Aorta (tissue), 5 donors: ENCODE results near the gene CCDC85A. TPM values are rescaled to one million over a fixed set of nuclear protein-coding genes. Genes with fewer than 3 reads are reported as not detected.

ENCODE experiments used
- ATAC-seq: fragments of 200-7000 bp; cut with Tn5 transposase; one replicate; pipeline ENCODE4 v1.9.1; 2022; ENCODE audit warnings: moderate library complexity; ENCODE audit not compliant: low FRiP score
- DNase-seq, 2 donors: peaks; one replicate each; pipeline ENCODE4 v3.0.0-alpha.2; 2020
- H3K27ac ChIP-seq, 2 donors: one replicate each; pipeline ENCODE4 v1.5.1; 2013; ENCODE audit warnings: low read length in 2 of 2, mild to moderate bottlenecking in 2 of 2, moderate library complexity in 2 of 2, control low read depth in 1 of 2, inconsistent platforms in 1 of 2, low read depth in 1 of 2
- H3K27me3 ChIP-seq, 2 donors: one replicate each; pipeline ENCODE4 v1.6.1; 2013; ENCODE audit warnings: control low read depth in 1 of 2, low read length in 1 of 2, mild to moderate bottlenecking in 1 of 2, moderate library complexity in 1 of 2; ENCODE audit not compliant: insufficient read depth in 2 of 2, control insufficient read depth in 1 of 2
- H3K36me3 ChIP-seq, 2 donors: one replicate each; pipeline ENCODE4 v1.6.1; 2013; ENCODE audit warnings: control low read depth in 1 of 2, low read length in 1 of 2, mild to moderate bottlenecking in 1 of 2; ENCODE audit not compliant: insufficient read depth in 2 of 2, control insufficient read depth in 1 of 2
- H3K4me1 ChIP-seq, 2 donors: one replicate each; pipeline ENCODE4 v1.6.1; 2013; ENCODE audit warnings: low read length in 2 of 2, control low read depth in 1 of 2, mild to moderate bottlenecking in 1 of 2, moderate library complexity in 1 of 2; ENCODE audit not compliant: insufficient read depth in 2 of 2, control insufficient read depth in 1 of 2
- H3K4me3 ChIP-seq, 2 donors: one replicate each; pipeline ENCODE4 v1.5.1; 2013; ENCODE audit warnings: low read length in 2 of 2, control low read depth in 1 of 2, mild to moderate bottlenecking in 1 of 2
- H3K9me3 ChIP-seq: one replicate; pipeline ENCODE4 v1.6.1; 2013; ENCODE audit warnings: mild to moderate bottlenecking, low read length; ENCODE audit not compliant: control insufficient read depth
- WGBS, 2 donors: extraction: QIAGEN DNeasy Blood & Tissue Kit; methylation state at CpG; one replicate each; pipeline ENCODE4 v1.1.7; 2013; 5-methylcytosine and 5-hydroxymethylcytosine counted together
- intact Hi-C, 2 donors: fragments of 100-400 bp; cut with DNase I; formaldehyde crosslinking; loops; one replicate each; pipeline versions ENCODE4 v1.14.2 to v1.15.0; 2022
- polyA plus RNA-seq, 2 donors: library from polyadenylated mRNA; stranded (reverse); fragments of 200-250 nt; gene quantifications; one replicate each; pipeline ENCODE4 v1.2.3, GENCODE V29; 2013
- total RNA-seq, 2 donors: library from RNA; stranded (reverse); fragmentation: NEBNext Ultra II Directional; extraction: Animal tissue kit (Norgen Biotek cat#: 25700); gene quantifications; one replicate each; pipeline ENCODE4 v1.2.1, GENCODE V29; 2021
- donor health status: healthy with polysubstance abuse.
- donor health status: Bipolar disorder and iron deficiency.
- donor health status: DM: no; HTN: no; CAD: no.
- donor health status: DM: no; HTN: no; CAD: no.
- donor health status: DM: yes; HTN: yes; CAD: no.

The CCDC85A gene
- total and polyA plus RNA-seq, 4 donors, result 0.28 to 5.6 (median 2.7) TPM; not detected in 1

DNA sequence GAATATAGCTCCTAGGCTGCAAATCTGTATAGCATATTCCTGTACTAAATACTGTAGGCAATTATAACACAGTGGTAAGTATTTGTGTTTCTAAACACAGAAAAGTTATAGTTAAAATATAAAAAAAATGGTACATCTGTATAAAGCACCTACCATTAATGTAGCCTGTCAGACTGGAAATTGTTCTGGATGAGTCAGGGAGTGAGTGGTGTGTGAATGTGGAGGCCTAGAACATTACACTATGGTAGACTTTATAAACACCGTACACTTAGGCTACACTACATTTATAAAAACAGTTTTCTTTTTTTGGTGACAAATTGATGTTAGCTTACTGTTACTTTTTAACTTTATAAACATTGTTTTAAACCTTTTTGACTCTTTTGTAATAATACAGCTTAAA lies 226.3 kb downstream of the CCDC85A start:
- no peaks in the 10 kb centered on the region for H3K27me3 ChIP-seq
- intact Hi-C loops, result no loop called here
- DNase-seq (no peak), ATAC-seq (no peak)
- H3K4me1 ChIP-seq, result no peaks in the 10 kb centered on the region
- no peaks in the 10 kb centered on the region for H3K9me3 ChIP-seq
- WGBS, 2 donors, result 53 to 61% methylated on average over 1 of the region's 1 CpG
- no peak overlapping the region for H3K4me3 ChIP-seq
- H3K27ac ChIP-seq, result no peak overlapping the region
- no peaks in the 10 kb centered on the region for H3K36me3 ChIP-seq

GRCh38 chr2:56416500-56417176 lies 232.8 kb downstream of the CCDC85A start:
- no peak for ATAC-seq
- no peaks in the 10 kb centered on the region for H3K4me1 ChIP-seq
- intact Hi-C loops, result no loop called here
- no peak for DNase-seq
- H3K4me3 ChIP-seq, result no peak overlapping the region
- 68% methylated on average over 1 of the region's 1 CpG for WGBS, 2 donors
- H3K27me3 ChIP-seq, result no peaks in the 10 kb centered on the region
- no peaks in the 10 kb centered on the region for H3K36me3 ChIP-seq
- H3K27ac ChIP-seq, result no peak overlapping the region
- H3K9me3 ChIP-seq, result peaks cover under 1% of the 10 kb centered on the region
